ENCODE results near the gene BMPER. TPM values are rescaled to one million over a fixed set of nuclear protein-coding genes. Genes with fewer than 3 reads are reported as not detected.

Gene BMPER
- total and polyA plus RNA-seq, 8 donors: 0.14 to 1.6 (median 0.46) TPM

DNA sequence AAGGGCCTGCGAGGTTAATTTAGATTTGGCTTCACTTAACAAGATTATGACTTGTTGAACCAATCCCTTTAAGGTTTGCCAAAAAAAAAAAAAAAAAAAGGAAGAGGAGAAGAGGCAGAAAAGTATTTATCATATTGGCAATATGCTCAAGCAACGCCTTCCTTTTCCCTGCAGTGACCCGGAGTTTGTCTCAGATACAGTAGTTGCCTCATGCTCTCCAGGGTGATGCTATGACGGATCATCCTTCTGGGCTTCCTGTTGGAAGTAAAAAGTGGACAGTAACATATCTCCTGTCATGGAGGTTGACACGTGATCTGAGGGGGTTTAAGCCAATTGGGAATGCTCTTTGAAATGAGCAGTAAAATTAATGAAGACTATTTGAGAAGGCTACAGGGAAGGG, 117.3 kb downstream of the BMPER start:
- Histone ChIP-seq H3K4me1 (no peaks in the 10 kb centered on the region), H3K27me3 (no peaks in the 10 kb centered on the region), H3K9me3 (no peaks in the 10 kb centered on the region), H3K27ac (no peak overlapping the region), H3K4me3 (no peak overlapping the region), H3K36me3 (no peaks in the 10 kb centered on the region)
- intact Hi-C loops (cut with DNase I): no loop called here
- no peak for ATAC-seq
- 64 to 76% methylated on average over 5 of the region's 5 CpGs for whole genome bisulfite sequencing, 2 donors
- TF ChIP-seq, protein P1, sequence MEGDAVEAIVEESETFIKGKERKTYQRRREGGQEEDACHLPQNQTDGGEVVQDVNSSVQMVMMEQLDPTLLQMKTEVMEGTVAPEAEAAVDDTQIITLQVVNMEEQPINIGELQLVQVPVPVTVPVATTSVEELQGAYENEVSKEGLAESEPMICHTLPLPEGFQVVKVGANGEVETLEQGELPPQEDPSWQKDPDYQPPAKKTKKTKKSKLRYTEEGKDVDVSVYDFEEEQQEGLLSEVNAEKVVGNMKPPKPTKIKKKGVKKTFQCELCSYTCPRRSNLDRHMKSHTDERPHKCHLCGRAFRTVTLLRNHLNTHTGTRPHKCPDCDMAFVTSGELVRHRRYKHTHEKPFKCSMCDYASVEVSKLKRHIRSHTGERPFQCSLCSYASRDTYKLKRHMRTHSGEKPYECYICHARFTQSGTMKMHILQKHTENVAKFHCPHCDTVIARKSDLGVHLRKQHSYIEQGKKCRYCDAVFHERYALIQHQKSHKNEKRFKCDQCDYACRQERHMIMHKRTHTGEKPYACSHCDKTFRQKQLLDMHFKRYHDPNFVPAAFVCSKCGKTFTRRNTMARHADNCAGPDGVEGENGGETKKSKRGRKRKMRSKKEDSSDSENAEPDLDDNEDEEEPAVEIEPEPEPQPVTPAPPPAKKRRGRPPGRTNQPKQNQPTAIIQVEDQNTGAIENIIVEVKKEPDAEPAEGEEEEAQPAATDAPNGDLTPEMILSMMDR (IDR thresholded peaks at IDR 0.05): no peak
- no peak for FAIRE-seq
- DNase-seq: no peak

DNA sequence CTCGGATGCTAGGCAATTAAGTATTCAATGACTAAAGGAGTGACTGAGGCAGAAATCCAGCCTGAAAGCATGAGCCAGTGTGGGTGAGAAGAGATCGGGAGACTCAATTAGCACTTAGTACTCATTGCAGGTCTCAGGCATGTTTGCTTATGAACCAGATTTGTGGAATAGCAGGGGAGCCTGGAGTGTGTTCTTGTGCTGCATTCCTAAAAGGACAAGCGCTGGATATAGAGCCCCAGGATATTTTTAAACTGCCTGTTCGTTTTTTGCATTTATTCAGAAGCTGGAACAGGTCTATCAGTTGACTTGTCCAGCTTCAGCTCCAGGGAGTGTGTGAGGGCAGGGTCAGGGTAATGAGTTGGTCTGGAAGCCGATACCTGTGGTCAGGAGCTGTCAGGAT, 120.3 kb downstream of the BMPER start:
- Histone ChIP-seq H3K4me1 (no peaks in the 10 kb centered on the region), H3K36me3 (no peaks in the 10 kb centered on the region), H3K27ac (no peak overlapping the region), H3K9me3 (no peaks in the 10 kb centered on the region), H3K27me3 (no peaks in the 10 kb centered on the region), H3K4me3 (no peak overlapping the region)
- intact Hi-C loops (cut with DNase I): no loop called here
- 31 to 34% methylated on average over 5 of the region's 5 CpGs for WGBS, 2 donors
- FAIRE-seq (no peak), DNase-seq (no peak), ATAC-seq (no peak)
- TF ChIP-seq, protein P1 (IDR thresholded peaks at IDR 0.05): no peak

DNA sequence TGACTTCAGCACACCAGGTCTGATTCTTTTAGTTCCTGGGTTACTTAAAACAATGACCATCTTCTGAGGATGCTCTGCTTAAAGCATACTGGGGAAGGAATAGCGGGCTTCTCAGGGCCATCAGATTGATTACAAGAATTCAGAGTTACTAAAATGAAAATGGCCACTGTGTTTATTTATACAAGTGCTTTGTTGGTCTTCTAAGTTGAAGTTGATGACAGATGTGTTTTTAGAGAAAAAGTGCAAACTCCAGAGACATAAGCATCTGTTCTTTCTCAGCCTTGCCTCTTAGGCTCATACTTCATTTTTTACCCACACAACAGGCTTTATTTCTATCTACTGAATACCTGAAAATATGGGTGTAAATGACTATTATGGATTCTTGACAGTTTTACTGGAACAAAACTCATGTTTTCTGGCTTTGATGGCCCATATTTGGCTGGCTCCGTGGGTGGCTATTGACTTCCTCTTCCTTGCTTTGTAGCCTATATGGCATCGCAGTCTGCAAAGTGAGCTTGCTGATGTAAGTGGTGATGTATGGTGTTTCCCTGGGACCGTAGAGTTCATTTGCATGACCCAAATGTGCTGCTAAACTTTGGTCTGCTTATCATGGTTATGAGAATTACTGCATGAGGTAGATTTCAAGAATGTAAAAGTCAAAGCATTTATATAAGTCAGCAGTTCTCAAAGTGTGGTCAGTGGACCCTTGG, 121.3 kb downstream of the BMPER start:
- no peak for FAIRE-seq
- intact Hi-C loops (cut with DNase I): no loop called here
- 59 to 66% methylated on average over 4 of the region's 4 CpGs for WGBS, 2 donors
- ATAC-seq: no peak
- no peaks in the 10 kb centered on the region for H3K27me3 ChIP-seq
- H3K9me3 ChIP-seq: no peaks in the 10 kb centered on the region
- H3K27ac ChIP-seq: no peak overlapping the region
- TF ChIP-seq, protein P1 (IDR thresholded peaks at IDR 0.05): no peak
- no peak for DNase-seq
- H3K36me3 ChIP-seq: no peaks in the 10 kb centered on the region
- H3K4me3 ChIP-seq: no peak overlapping the region
- no peaks in the 10 kb centered on the region for H3K4me1 ChIP-seq

DNA sequence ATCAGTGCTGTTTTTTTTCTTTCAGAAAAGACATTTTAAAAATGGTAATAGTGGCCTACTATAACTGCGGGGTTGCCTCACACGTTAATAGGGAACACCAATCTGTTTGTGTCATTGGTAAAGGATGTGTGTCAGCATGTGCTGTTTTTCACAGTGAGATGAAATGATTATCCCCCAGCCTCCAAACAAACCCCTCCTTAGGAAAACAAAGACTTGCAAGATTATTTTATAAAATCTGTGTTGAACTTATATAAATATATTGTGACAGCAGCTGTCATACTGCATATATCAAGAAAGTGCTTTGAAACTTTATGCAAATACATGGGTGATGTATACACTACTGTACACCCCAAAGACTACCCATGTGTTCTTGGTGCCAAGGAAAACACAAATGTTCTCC, 125.8 kb downstream of the BMPER start:
- DNase-seq: no peak
- H3K27me3 ChIP-seq: no peaks in the 10 kb centered on the region
- H3K4me1 ChIP-seq: peaks cover 0 to 8% (median 7%) of the 10 kb centered on the region in 3 donors
- no peak for ATAC-seq
- 78 to 80% methylated on average over 2 of the region's 2 CpGs for WGBS, 2 donors
- TF ChIP-seq, protein P1 (IDR thresholded peaks at IDR 0.05): no peak
- no peaks in the 10 kb centered on the region for H3K36me3 ChIP-seq
- no peaks in the 10 kb centered on the region for H3K9me3 ChIP-seq
- no peak overlapping the region for H3K27ac ChIP-seq
- H3K4me3 ChIP-seq: no peak overlapping the region
- intact Hi-C loops (cut with DNase I): no loop called here
- no peak for FAIRE-seq

DNA sequence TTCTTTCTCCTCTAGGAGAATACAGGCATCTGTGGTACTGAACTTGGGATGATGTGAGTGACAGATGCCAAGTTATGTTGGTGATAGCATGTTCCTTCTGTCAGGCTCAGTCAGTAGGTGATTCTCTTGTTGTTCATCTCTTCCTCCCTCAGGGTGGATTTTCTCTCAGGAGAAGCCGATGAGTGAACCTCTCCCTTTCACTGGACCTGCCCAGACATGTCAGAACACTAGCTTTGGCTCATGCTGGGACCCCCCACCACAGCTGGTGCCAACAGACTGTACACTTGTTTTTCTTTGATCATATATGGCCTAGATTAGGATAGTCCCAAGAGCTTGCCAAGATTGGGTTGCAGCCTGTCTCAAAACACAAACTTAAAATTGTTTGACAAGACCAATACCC, 129.4 kb downstream of the BMPER start:
- TF ChIP-seq, protein P1 (IDR thresholded peaks at IDR 0.05): no peak
- FAIRE-seq: no peak
- WGBS, 2 donors: 92 to 94% methylated on average over 1 of the region's 1 CpG

More for the DNA sequence above, 129.4 kb downstream of the BMPER start:
- H3K9me3 ChIP-seq: no peaks in the 10 kb centered on the region
- no peak overlapping the region for H3K4me3 ChIP-seq
- no peak overlapping the region for H3K27ac ChIP-seq
- peaks cover 12 to 15% (median 15%) of the 10 kb centered on the region in 3 donors for H3K4me1 ChIP-seq
- H3K36me3 ChIP-seq: no peaks in the 10 kb centered on the region
- intact Hi-C loops (cut with DNase I): no loop called here
- no peaks in the 10 kb centered on the region for H3K27me3 ChIP-seq
- ATAC-seq: no peak
- DNase-seq: no peak
